Stimulated activated CD4-positive, alpha-beta T cell treated with anti-CD3 and anti-CD28 coated beads, TNF-alpha, amount 100 ng/mL, for 48 hours (primary cell): Measurements from ENCODE around the gene RHOT2.

ENCODE experiments used
- DNase-seq, 3 donors: peaks; one replicate each; pipeline ENCODE4 v3.0.0-alpha.2; 2020; ENCODE audit warnings: low read depth in 3 of 3

The RHOT2 gene

DNA sequence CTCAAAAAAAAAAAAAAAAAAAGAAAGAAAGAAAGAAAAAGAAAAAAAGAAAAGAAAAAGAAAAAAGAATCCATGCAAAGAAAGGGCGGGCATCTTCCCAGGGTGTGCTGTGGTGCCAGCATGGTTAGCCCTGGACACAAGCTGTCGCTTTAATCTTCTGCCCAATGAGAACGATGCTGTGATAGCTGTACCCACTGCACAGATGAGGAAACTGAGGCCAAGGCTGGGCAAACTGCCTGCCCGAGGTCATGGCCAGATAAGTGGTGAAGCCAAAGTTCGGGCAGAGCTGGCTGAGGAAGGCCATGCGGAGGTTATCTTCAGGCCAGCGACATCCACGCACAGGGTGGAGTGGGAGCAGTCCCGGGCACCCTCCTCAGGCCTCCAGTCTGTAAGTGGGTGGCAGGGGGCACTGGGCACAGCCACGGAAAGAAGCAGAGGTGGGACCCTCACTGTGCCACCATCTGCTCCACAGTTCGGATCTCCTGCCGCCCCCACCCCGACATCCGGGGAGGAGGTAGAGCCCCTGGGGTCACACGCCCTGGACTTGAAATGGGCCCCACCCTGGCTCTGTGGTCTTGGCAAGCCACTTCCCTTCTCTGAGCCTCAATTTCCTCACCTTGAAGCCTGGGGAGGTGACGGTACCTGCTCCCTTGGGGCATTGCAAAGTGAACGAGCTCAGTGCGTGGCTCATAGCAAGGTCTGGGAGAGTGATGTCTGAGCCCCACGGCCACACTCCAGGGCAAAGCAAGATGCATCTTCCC is 31.2 kb downstream of the RHOT2 start:
- DNase-seq, result no peak

DNA sequence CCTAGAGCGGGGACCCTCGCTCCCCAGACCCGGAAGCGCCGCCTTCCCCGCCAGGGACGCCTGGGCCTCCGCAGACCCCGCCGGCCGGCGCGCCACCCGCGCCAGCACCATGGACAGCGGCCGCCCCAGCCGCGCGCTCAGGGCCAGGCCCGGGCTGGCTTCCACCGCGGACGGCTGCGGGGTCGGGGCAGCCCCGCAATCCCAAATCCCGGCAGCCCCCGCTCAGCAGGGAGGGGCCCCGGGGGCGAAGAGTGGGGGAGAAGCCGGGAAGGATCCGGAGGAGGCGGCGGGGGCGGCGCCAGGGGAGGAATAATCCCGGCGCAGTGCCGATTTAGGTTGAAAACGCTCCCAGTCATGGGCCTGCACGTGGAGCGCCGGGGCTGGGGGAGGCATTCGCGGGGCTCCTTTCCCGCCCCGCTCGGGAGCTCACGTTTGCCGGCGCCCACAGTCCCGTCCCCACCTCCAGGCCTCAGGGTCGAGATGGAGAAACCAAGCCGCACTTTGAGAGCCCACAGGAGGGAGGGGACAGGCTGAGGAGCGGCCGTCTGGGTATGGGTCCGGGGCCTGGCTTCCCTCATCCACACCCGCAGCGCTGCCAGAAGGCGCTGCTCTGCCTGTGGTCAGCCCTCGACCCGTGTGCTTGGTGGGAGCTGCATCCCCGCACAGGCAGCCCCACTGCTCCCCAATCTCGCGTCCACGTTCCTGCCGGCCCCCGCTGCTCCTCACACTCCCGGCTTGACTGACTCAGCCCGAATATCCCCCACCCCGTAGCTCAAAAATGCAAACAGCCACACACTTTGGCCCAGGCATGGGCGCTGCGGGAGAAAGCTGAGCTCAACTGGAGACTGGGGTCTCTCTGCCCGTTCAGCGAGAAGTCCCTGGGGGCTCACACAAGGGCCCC is 33.0 kb downstream of the RHOT2 start:
- no peak for DNase-seq

DNA sequence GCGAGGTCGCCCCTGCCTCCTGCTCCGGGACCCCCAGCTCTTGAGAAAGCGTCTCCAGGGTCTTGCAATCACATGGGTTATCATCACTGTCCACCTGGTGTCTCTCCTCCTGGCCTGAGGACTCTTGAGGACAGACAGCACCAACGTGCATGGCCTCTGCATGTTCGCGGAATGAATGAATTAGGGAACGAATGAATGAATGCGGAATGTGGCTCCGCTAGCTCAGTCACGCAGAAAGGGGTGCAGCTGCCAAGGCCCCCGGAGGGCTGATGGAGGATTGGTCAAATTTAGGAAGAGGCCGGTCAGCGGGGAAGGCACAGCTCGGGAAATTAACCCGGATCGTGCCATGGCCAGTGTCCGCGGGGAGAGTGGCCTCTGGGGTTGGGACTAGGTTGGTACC is 34.4 kb downstream of the RHOT2 start:
- no peak for DNase-seq

DNA sequence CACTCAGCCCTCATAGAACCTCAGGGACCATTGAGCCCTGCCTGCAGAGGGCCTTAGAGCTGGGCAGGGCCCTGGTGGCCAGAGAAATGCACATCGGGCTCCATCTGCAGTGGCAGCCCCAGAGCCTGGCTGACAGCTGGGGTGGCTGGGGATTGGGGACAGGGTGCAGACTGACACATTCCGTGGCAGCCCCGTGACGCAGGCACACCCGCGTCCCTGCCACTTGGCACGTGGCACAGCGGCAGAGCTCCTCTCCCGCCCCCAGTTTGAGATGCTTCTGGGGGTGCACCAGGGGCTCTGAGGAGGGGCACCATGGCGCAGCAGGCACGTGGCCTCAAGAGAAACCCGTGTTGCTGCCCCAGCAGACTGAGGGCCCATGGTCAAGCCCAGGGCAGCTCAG is 35.5 kb downstream of the RHOT2 start:
- no peak for DNase-seq

DNA sequence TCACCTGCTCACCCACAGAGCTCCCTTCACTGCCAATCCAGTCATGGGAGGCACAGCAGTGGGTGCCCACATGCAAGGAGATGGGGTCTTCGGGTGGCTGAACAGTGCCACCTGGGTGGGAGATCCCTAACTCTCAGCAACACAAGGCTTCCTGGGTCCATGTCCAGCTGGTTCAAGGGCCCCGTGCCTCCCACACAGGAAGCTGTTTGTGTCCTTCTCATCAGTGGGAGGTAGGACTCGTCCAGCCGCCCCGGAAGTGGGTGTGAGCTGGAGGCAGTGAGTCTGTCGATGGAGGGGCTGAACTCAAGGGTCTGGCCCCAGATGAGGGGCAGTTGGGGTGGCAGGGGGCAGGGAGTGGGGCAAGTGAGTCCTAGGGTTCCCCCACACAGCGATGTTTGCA is 36.1 kb downstream of the RHOT2 start:
- no peak for DNase-seq

DNA sequence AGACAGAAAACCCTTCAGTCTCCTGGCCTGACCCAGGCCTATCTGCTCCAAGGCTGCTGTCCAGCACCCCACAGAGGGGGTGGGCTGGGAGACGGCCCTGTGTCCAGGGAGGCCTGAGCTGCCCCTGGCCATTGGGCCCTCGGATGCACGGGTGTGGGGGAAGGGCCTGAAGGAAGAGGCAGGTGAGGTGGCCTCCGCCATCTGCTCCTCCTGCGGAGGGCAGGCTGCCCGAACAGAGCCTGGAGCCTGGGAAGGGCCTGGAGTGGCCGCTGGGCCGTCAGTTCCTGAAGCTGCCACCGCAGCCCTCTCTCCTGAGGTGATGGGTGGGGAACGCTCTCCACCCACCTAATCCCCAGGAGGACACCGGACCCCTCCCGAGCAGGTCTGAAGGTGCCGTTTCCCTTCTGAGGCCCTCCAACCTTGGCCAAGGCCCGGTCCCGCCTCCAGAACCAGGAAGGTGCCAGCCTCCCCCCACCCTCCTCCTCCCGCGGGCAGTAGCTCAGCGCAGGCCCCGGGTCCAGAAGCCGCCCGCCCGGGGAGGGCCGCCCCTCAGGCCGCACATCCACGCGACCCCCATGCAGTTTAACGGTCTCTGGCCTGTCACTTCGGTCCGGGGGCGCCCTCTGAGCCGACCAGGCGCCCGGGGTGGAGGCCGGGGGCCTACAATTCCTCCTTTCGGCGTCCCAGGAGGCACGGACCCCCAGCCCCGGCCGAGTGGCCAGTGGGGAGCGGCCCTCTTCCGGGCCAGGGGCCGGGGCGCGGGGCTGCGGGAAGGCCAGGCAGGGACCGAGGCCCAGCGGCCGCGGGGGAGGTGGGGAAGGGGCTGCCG is 36.8 kb downstream of the RHOT2 start:
- DNase-seq, result no peak

DNA sequence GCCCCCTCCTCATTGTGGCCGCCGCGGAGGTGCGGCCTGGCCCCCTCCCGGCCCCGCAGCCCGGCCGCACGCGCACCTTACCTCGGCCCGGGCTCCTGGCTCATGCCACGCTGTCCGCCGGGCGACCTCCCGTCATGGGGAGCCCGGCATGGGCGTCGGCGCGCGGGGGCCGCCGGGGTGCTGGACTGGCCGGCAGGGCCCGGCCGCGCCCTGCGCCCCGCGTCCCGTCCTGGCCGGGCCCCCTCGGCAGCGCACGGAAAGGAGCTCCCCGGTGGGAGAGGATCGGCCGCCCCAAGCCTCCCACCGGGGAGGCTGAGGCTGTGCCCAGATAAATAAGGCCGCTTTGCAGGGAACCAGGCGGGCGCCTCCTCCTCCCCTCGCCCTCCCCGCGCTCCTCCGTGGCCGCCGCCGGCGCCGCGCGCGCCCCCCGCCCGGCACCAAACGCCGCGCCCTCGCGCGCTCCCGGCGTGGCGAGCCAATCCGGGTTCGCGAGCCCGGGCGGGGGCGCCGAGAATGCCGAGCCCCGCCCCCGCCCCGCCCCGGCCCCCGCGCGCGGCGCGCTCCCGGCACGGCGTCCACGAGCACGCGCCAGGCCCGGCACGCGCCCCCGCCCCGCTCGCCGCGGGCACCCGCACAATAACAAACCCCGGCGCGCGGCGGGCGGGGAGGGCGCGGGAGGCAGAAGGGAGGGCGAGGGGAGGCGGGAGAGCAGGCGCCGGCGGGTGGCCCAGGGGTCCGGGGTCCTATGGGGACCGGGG is 37.7 kb downstream of the RHOT2 start, which contains the start of gene FBXL16:
Gene FBXL16 (minus strand): TSS at position 371 of the 758 bp plus-strand sequence. CDS start 8,396 bp downstream, outside the sequence.
- DNase-seq, result no peak

DNA sequence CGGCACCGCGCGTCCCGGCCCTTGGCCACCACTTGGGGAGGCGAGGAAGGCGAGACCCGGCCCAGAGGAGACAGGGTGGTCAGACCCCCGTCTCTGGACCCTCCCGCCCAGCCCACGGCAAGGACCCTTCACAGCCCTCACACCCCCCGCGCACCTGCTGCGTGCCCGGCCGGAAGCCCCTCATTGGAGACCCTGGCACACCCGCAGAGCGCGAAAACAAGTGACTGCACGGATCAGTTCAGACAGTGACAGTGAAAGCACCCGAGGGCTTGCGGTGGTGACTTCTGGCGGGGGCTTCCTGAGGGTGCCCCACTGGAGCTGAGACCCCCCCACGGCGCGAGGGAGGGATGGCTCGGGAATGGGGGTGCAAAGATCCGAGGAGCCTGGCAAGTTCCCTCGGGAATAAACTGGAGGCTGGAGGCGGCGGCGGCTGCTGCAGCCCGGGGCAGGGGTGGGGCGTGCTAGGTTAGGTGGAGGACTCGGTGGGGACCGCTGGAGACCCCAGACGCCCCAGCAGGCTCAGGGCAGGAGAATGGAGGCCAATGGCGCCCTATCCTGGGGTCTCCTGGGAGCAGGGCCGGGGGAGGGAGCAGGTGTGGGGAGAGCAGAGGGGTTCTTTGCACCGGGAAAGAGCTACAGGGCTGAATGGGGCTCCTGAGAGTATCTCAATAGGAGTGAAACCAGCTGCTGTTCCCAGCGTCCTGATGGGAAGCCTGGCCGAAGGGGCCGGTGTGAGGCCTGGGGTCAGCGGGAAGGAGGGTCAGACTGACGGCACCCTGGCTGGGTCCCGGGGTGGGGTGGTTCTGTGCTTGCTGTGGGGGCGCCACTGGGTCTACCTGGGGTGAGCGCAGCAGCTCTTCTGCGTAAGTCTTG is 38.5 kb downstream of the RHOT2 start:
- DNase-seq, result no peak

DNA sequence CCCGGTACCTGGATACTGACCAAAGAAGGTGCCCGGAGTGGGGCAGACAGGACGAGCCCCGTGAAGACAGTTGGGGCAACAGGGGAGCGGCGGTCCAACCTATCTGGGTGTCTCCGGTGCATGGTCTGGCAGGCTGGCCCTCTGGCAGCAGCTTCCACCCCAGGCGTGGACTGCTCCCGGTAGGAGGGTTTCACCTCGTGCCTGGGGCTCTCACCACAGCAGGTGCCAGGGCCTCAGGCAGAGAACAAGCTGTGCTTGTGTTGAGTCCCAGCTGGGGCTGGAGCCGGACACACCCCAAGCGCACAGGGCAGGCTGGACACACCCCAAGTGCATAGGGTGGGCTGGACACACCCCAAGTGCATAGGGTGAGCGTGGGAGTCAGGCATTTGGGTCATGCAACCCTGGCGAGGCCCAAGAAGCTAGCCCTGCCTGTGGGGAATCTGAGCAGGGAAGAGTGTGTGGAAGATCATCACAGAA is 39.2 kb downstream of the RHOT2 start:
- no peak for DNase-seq

DNA sequence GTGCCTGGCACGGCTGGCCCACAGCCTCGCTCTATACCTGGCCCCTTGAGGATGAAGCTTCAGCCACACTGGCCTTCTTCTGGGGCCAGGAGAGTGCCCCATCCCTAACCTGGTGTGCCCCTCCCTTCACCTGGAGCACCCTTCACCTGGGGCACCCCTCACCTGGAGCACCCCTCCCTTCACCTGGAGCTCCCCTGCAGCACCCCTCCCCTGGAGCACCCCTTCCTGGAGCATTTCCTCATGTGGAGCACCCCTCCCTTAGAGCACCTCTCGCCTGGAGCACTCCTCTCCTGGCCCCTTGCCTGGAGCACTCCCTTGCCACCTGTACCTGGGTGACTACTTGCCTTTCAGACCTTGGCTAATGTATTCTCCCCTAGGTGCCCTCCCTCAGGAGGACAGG is 40.1 kb downstream of the RHOT2 start:
- no peak for DNase-seq

DNA sequence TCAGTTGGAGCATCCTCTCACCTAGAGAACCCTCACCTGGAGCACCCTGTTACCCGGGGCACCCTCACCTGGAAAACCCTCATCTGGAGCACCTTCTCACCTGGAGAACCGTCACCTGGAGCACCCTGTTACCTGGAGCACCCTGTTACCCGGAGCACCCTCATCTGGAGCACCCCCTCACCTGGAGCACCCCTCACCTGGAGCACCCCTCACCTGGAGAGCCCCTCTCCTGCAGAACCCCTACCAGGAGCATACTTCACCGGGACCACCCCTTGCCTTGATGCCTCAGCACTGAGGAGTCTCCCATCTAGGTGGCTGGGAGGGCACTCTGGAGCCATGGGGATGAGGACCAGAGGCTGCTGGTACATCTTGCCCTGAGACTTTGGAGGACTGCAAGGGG is 41.0 kb downstream of the RHOT2 start:
- no peak for DNase-seq

DNA sequence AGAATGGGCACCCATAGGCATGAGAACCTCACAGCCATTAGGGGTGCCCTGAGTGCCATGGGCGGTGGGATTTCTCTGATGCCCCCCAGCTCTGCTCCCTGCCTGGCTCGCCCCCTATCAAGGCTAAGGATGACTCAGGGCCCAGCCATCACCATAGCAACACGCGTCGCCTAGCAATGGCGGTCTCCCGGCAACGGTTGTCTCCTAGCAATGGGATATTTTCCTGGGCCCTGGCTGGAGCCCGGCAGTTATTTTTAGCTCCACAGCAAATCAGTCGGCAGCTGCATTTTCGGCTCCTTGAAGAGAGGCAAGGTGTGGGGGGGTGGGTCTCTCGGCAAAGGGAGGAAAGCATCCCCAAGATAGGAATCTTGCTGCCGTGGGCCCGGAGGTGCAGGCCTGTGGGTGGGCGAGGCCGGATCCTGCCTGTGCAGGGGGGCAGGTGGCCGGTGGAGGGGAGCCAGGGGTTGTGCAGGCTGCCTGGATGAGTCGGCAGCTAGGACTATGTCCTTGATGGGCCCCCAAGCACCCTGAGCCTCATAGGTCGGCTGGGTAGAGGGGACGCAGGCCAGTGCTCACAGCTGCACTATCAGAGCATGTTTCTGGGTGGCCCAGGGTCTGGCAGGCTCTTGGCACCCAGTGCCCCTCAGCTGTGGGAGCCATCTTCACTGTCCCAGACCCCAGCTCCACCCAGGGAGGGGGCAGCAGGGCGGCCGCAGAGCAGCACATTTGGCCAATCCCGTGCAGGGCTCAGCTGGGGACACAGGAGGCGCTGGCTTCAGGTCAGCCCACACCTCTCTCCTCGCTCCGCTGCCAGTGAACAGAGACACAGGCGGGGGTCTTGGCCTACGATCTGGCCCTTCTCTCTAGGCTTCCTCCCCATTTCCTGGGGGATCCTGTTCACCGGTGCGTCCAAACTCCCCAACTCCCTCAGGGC is 41.9 kb downstream of the RHOT2 start:
- no peak for DNase-seq

DNA sequence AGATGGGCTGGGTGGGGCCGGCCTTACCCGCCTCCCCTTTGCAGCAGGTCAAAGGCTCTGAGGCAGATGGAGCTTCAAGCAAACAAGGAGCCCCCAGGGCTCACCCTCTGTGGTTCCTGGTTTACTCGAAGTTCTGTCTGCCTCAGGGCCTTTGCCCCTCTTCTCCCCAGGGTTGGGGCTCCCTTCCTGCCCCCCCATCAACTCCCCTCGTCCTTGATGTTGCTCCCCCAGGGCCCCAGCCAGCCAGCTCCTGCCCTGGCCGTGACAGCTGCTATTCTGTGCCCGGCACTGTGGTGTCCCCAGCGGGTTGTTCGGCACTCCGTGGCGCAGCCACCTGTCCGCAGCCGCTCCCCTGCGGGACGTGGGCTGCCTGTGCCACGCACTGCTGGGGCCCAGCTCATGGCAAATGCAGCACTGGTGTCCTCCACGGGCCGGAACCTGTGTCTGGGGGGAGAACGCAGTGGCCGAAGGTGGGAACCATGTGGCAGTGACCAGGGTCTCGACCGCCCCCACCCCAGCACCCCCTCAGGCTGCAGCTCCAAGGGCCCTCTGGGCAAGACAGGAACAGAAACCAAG is 42.7 kb downstream of the RHOT2 start:
- DNase-seq, result no peak

DNA sequence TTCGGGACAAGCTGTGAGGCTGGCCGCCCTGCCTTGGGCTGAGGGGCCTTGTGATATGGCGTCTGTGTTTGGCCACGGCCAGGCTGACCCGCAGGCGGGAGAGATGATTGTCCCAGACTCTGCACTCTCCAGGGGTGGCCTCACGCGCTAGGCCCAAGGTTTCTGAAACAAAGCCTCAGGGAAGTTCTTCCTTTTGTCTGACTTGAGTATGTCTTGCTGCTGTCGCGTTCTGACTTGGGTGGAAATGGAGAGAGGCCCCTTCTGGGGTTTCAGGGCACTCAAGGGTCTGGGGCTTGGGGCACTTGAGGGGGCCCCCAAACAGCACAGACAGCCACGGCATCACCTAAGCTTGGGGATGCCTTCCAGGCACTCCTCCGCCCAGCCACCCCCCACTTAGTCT is 43.2 kb downstream of the RHOT2 start:
- DNase-seq, result no peak

DNA sequence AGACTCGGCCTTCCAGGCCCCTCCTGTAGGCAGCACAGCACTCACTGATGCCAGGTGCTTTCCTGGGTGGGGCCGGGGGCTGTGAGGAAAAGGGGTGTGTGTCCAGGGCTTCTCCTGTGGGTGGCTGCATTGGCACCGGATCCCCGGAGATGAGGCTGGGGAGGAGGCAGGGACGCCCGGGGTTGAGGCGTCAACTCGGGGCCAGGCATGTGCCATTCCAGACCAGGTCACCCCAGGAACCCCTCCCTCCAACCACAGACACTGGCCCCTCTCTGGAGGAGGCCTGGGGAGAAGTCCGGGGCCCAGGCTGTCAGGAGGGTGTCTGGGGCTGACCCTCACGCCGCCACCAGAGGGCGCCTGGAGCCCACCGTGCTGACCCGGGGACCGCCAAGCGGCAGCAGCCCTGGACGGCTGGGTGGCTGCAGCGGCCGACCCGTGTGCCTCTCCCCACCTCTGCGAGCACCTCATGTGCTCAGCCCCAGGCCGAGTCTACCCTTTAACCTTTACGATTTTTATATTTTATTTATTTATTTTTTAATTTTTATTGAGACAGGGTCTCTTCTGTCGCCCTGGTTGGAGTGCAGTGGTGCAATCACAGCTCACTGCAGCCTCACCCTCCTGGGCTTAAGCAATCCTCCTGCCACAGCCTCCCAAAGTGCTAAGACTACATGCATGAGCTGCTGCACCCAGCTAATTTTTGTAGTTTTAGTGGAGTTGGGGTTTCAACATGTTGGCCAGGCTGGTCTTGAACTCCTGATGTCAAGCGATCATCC is 43.8 kb downstream of the RHOT2 start:
- DNase-seq, result peak; percentile 51 to 79 (median 65)

DNA sequence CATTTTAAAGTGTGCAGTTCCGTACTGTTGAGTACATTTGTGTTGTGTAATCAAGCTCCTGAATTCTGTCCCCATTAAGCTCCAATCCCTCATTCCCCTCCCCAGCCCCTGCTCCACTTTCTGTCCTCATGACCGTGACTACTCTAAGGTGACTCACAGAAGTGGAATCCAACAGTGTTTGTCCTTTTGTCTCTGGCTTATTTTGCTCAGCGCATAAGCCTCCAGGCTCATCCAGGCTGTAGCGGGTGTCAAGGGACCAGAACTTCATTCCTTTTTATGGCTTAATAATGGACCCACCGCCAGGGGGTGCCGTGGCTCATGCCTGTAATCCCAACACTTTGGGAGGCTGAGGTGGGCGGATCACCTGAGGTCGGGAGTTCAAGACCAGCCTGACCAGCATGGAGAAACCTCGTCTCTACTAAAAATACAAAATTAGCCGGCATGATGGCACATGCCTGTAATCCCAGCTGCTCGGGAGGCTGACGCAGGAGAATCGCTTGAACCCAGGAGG is 44.9 kb downstream of the RHOT2 start:
- peak; percentile 45 to 57 (median 45) for DNase-seq

DNA sequence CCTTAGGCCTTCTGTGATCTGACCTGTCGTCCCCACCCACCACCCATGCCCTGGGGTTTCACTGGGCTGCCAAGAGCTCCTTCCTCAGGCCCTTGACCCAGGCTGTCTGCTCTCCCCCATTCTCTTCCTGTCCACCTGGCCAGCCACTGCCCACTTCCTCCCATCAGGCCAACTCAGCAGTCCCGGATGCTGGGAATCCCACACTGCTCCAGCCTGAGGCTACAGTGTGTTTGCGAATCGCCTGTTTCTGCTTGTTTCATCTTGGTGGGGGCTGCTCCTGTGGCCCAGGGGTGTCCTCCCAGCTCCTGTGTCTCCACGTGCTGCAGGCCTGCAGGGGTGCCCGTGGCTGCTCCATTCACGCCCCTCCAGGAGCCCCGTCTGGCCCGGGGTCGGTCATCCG is 46.1 kb downstream of the RHOT2 start:
- DNase-seq, result no peak
